GM21619 (cell line): Measurements from ENCODE around the gene TBX3.

ENCODE experiments used
- ATAC-seq: cut with Tn5 transposase; IDR thresholded peaks from one replicate; pipeline ENCODE4 v1.9.1; 2021; ENCODE audit not compliant: unreplicated experiment

Gene TBX3

GRCh38 chr12:114683709-114684097 is 272 bp downstream of the TBX3 start:
- no peak for ATAC-seq

- no peak for ATAC-seq
Measured at GRCh38 chr12:114682785-114683708, 928 bp downstream of the TBX3 start.

- ATAC-seq, result no peak
Measured at GRCh38 chr12:114682106-114682784, 1.7 kb downstream of the TBX3 start.

DNA sequence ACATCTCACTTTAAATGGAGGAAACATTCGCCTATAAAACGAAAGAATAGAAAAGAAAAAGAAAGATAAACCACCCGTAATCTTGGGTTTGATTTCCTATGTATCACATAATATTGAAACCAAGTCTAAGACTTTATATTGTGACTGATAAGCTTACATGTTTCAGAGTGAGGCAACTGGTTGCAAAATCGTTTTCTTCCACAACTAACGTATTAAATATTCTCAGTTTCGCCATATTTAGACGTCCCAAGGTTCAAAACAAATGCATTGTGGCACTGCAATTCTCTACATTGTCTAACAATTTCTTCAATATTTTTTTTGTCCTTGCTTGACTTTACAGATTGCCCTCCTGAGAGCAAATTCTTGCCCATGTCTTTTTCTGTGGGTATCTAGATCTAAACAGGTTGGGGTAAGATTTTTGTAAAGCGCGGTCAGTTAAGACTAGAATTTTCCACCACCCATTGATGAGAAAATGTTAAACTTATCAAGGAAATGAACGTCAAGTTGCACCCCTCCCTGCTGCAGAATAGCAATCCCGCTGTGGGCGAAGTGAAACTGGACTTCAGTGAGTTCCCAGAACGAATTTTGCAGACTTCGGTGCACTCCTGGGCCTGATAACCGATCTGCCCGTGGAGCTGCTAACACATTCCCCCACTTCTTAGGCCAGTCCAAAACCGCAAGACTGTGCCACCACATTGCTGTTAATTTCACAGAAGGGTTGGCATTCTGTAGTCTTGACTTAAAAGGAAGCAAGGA is 2.7 kb downstream of the TBX3 start:
- ATAC-seq, result no peak

GRCh38 chr12:114680604-114681069 is 3.3 kb downstream of the TBX3 start:
- no peak for ATAC-seq

GRCh38 chr12:114679942-114680341 is 4.0 kb downstream of the TBX3 start:
- ATAC-seq, result no peak

DNA sequence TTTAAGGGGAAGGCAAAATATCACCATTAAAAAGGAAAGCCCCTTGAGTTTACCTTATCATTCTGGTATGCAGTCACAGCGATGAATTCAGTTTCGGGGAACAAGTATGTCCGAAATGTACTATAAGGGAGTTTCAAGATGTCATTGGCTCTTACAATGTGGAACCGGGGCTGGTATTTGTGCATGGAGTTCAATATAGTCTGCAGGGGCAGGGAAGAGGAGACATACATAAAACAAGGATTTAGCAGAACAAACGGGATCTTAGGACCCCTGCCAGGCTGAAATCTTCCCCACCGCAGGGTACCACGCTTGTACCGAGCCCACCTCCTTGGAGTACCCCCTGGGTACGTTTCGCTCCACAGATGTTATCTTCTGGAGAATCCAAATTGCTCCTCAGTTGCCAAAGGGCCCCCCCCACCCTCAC is 4.5 kb downstream of the TBX3 start:
- no peak for ATAC-seq

DNA sequence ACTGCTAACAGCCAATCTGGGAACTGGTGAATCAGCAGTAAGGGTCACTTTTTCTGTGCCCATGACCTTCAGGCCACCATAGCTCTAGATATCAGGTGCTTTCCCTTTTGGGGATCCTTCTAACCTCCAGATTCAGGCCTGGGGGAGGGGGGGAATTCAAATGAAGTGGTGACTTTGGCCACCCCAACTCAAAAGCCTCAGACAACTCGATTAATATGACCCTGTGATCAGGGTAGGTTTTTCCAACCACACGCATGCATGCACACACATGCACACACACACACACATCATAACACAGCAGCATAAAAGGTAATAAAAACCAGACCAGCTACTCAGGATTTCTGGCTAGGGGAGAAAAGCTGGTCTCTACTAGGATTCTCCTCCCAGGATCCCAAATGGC is 5.3 kb downstream of the TBX3 start:
- no peak for ATAC-seq

DNA sequence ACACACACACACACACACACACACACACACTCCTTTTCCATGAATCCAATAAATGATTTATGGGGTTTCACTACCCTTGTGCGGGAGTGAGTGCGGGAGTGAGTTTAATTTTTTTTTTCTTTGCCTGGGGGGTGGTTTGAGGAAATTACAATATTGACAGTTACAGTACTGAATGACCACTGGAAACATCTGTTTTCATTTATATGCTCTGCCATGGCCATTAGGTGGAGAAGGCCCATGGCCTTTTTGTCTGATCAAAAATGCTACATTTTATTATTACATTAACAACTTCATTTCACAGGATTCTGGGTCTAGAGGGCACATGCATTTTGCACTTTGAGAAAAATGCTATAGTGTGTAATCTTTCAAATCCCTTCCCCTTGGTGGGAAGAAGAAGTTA is 5.9 kb downstream of the TBX3 start:
- ATAC-seq, result no peak

DNA sequence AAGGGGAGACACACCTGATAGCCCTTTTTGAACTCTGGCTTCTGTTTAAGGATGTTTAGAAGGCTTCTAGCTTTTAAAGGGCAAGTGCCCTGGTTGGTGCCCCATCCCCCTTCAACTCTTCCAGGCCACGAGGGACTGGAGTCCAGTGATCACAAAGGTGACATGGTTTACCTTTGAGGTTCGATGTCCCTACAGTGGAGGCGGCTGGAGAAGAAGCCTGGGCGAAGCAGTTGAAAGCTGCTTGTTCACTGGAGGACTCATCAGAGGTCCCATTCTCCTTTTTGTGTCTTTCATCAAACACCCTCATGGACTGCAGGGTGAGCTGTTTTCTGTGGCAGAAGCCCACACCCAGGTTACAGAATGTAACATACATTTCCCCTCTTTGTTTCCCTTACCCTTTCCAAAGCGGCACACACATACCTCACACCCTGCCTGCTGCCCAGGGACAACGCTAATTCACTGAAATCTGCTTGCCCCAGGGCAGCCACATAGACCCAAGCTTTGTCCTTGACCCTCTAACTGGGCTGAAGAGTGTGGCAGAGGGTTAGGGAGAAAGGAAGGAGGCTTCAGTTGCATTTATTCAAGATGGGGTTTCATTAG is 7.7 kb downstream of the TBX3 start:
- no peak for ATAC-seq

GRCh38 chr12:114674251-114675047 is 9.5 kb downstream of the TBX3 start:
- ATAC-seq, result no peak

DNA sequence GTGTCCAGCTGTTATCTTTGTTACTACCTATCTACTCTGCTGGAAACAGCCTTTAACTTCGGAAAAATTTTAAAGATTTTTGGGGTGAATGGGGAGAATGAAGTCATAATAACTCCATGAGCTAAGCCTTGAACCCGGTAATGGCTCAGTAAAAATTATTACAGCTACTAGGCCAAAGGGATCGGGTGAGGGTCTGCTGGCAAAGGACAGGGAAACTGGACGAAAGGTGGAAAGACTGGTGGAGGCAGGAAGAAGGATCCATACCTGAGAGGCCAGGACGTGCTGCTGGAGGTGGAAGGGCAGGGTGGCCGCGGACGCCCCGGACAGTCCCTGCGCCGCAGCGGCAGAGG is 10.1 kb downstream of the TBX3 start:
- no peak for ATAC-seq

- no peak for ATAC-seq
Measured at GRCh38 chr12:114673169-114673833, 10.7 kb downstream of the TBX3 start.

DNA sequence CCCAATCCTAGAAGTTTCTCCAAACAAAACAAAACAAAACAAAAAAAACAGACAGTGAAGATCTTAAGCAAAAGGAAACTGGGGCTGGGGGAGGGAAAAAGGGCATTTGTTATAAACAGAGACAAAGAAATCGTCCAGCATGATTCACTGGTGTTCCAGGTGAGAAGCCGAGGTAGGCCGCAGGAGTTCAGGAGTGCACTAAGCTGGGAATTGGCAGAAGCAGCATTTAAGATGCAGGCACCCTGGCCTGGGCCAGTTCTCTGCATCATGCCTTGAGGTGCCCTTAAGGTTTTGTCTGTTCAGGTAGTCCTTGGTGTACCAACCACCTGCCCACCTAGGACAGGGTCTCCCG is 11.2 kb downstream of the TBX3 start:
- ATAC-seq, result no peak

GRCh38 chr12:114671443-114672411 is 12.2 kb downstream of the TBX3 start:
- ATAC-seq, result no peak

DNA sequence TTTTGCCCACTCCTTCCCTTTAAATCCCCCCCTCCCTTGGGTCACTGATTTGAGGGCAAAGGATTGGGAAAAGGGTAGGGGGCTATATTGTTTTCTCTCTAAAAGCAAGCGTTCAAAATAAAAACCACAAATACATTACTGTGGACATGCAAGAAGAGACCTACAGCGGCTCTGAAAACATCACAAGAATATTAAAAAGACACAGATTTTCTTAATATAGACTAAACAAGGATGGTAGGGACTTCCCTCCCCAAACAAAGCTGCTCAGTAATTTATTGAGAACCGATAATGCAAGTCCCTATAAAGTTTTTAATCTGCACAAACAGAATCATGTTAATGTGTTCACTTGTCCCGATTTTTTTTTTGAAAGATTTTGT is 12.9 kb downstream of the TBX3 start:
- no peak for ATAC-seq

DNA sequence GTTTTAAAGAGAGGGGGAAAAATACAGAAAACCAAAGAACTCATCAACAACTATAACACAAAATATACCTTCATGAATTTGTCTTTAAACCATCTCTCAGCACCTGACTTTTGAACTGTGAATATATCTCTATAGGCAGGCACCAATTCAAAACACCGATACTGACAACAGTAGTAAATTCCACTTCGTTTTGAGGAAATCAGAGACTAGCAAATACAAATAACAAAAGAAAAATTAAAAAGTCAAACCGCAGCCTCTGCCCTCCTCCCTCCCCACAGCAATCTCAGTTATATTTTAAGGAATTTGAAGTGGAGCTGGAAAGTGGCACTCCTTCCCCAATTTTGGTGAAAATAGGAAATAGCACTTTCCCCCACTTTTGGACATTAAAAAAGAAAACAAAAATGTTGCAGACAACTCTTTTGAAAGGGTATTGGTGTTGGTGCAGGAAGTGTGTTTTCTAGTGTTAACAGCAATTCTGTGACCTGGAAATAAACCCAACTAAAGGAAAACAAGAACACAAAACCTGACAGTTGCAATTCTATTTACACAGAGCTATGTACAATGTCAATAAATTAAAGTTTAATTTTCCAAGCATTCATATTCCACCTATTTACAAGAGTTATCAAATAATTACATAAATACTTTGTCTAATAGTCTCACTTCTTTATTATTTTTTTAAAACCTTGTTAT is 13.5 kb downstream of the TBX3 start:
- ATAC-seq, result no peak
